Stomach (tissue), 4 donors: ENCODE measurements around the gene PRKN.

ENCODE experiments used
- CTCF ChIP-seq, 7 experiments: fragments of 450-650 bp in 4 of 7; fragments of 200-600 bp in 3 of 7; sonication (generic) in 3 of 7; IDR thresholded peaks; one replicate each; pipeline ENCODE4 v1.5.1; 2016 to 2019; ENCODE audit warnings: antibody characterized with exemption in 7 of 7, control low read depth in 2 of 7, mild to moderate bottlenecking in 1 of 7
- EP300 ChIP-seq: sonication (generic); formaldehyde crosslinking; IDR thresholded peaks from one replicate; pipeline ENCODE4 v1.6.1; 2017; ENCODE audit warnings: antibody characterized with exemption
- POLR2A ChIP-seq, 4 donors: fragments of 450-650 bp; IDR thresholded peaks; one replicate each; pipeline ENCODE4 v1.6.1; 2016; ENCODE audit warnings: antibody characterized with exemption in 4 of 4, control low read depth in 2 of 4, mild to moderate bottlenecking in 1 of 4, moderate library complexity in 1 of 4
- POLR2AphosphoS5 ChIP-seq, 3 donors: sonication (generic); formaldehyde crosslinking; IDR thresholded peaks; one replicate each; pipeline ENCODE4 v1.6.1; 2016; ENCODE audit warnings: antibody characterized with exemption in 3 of 3

- TF ChIP-seq CTCF (IDR thresholded peaks at IDR 0.05) (no peak), POLR2A (IDR thresholded peaks at IDR 0.05) (no peak), POLR2AphosphoS5 (IDR thresholded peaks at IDR 0.05) (no peak), EP300 (no peak)
Measured at GRCh38 chr6:162273986-162274385, 453.6 kb downstream of the PRKN start.
